HG03460 (cell line): ENCODE results near the gene UBXN7.
"Not testable (repeated sequence)": the region's sequence is repeated elsewhere in the genome, so short reads cannot be mapped to it uniquely, and the experiment has no call there.

Experiments used
- ATAC-seq: cut with Tn5 transposase; IDR thresholded peaks from one replicate; pipeline ENCODE4 v1.9.1; 2021; ENCODE audit not compliant: unreplicated experiment

Gene UBXN7

DNA sequence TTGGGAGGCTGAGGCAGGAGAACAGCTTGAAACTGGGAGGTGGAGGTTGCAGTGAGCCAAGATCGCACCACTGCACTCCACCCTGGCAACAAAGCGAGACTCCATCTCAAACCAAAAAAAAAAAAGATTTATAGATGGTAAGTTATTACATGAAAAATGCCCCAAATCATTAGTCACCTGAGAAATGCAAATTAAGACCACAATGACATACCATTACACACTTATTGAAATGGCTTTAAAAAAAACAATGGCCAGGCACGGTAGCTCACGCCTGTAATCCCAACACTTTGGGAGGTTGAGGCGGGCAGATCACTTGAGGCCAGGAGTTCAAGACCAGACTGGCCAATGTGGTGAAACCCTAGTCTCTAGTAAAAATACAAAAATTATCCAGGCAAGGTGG is 10.6 kb downstream of the UBXN7 start:
- ATAC-seq, result not testable (repeated sequence)

DNA sequence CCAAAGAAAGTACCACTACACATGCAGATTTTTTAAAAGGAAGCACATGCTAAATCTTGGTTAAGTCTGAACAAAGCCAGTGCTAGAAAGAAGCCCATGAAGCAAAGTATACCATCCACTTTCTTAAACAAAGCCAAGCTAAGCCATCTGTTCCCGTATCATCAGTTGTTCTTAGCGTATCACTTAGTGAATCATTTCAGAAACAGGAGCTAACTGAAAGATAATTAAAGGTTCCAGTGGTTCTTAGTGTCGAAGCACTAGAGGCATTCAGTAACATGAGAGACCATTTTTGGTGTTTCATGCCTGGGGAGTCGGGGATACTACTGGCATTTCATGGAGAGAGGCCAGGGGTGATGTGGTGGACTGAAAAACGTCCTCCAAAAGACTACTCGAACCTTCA is 12.8 kb downstream of the UBXN7 start:
- no peak for ATAC-seq

DNA sequence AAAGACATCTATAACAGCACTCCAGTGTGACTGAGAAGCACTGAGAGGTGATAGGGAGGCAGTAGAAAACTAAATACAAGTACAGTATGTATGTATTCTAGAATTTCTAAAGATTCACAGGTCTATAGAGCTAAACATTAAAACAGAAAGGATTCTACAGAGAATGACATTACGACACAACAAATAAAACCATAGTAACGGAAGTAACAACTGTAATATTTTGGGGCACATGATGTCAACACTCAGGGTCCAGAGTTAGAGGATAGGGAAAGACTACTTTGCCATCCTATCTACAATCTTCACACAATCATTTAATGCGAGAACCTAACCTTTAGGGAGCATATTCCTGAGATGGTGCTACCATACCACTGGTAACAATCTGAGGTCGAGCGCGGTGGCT is 13.6 kb downstream of the UBXN7 start:
- no peak for ATAC-seq

DNA sequence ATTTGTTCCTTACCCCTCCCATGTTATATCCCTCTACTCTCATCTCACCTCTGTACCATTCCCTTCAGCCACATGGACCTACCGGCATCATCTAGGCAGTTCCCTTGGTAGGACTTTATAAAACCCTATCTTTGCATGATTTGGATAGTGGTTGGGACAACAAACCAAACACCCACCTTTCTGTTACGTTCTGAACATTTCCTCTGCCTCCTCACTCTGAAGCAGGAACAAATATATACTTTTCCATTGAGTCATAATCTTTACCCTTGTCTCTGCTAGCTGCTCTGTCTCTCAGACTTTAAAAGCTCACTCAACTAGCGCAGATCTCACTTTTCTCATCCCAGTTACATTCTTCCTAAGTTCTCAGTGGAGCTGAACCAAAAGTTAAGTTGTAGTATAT is 17.8 kb downstream of the UBXN7 start:
- ATAC-seq, result no peak

DNA sequence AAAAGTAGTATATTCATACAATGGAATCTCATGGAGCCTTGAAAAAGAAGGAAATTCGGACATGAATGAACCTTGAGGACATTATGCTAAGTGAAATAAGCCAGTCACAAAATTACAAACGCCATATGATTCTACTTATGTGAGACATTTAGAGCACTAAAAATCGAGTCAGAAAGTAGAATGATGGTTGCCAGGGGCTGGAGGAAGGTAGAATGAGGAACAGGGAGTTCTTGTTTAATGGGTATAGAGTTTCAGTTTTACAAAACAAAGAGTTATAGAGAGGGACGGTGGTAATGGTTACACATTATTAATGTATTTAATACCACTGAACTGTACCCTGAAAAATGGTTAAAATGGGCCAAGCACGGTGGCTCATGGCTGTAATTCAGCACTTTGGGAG is 19.5 kb downstream of the UBXN7 start:
- peak; percentile 89 for ATAC-seq

DNA sequence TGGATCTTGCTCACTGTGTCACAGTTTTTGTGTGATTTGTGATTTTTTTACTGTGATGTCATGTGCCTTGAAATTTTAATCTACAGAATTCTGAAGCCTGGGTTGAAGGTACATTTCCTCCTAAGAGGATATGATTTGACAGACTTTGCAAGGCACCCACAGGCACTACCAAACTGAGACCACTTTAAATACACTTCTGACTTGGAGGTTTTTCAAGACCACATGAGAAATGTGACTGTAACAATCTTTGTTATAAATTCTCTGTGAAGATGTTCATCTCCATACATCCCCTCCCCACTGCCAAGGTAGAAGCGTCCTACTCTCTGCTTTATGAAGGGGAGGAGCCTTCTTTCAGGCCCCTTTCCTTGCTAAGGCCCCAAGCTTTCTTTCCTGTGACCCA is 22.8 kb downstream of the UBXN7 start:
- no peak for ATAC-seq

DNA sequence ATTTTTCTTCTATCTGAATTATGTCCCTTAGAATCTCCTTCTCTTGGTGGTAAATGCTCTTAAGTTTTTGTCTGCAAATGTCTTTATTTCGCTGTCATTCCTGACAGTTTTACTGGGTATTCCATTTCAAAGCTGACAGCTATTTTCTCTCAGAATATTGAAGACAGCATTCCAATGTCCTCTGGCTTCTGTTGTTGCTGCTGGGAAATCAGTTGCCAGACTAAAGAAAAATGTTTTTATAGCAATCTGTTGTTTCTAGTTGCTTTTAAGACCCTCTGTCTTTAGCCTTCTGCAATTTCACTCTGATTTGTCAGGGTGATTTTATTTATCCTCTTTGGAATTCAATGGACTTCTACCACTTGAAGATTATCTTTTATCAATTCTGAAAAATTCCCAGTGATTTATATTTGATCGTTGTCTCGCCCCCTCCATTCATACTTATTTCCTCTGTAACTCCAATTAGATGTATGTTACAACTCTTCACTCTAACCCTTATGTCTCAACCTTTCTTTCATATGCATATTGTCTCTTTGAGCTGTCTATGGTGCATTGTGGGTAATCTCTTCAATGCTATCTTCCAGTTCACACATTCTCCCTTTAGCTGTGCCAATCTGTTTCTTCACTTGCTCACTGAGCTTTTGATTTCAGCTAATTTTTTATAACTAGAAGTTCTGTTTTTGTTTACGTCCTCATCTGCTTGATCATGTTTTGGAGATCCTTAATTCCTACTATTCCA is 23.5 kb downstream of the UBXN7 start:
- ATAC-seq, result no peak

DNA sequence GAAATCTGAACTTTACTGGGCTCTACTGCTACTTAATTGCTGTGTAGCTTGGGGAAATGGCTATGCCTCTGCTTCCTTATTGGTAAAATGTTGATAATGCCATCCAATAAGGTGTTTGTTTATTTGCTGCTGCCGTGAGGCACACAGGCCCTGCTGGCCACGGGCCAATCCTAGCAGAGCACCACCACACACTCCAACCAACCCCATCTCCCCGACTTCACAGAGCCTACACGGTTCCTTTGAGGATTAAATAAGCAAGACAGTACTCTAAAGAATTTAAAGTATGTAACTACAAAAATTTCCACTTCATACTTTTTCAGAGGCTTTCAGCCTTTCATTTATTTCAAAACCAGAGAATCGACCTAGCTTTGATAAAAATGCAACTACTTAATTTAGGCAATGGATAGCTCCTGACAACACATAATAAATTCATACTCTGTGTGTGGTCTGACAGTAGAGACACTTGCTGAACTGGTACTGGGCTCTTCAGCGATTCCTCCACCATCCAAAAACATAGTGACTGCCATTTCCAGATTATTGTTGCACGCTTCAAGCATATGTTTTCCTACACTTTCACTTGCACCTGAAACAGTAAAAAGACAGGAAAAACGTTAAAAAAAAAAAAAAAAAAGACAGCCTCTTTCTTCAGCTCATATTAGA is 25.3 kb downstream of the UBXN7 start:
- no peak for ATAC-seq

DNA sequence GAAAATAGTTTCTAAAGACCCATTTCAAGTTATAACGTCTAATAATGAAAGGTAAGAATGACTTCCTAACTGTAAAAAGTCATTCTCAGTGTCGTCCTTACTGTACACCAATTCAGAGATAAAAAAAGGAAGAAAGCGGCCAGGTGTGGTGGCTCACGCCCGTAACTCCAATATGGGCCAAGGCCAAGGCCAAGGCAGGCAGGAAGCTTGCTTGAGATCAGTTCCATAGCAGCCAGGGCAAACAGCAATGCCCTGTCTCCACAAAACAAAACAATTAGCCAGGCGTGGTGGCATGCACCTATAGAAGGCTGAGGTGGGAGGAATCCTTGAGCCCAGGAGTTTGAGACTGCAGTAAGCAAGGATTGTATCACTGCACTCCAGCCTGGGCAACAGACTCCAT is 31.9 kb downstream of the UBXN7 start:
- ATAC-seq, result no peak

DNA sequence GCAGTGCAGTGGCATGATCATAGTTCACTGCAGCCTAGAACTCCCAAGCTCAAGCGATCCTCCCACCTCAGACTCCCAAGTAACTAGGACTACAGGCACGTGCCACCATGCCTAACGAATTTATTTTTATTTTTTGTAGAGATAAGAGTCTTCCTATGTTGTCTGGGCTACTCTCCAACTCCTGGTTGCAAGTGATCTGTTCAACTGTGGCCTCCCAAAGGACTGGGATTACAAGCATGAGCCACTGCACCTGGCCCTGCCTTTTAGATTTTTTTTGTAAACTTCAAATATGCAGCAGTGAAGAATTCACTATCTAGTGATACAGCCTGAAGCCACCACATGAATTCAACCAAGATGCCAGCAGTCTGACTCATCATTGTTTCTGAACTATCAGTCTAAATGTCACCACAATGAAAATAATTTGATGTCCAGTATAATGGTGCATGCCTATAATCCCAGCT is 32.7 kb downstream of the UBXN7 start:
- no peak for ATAC-seq

DNA sequence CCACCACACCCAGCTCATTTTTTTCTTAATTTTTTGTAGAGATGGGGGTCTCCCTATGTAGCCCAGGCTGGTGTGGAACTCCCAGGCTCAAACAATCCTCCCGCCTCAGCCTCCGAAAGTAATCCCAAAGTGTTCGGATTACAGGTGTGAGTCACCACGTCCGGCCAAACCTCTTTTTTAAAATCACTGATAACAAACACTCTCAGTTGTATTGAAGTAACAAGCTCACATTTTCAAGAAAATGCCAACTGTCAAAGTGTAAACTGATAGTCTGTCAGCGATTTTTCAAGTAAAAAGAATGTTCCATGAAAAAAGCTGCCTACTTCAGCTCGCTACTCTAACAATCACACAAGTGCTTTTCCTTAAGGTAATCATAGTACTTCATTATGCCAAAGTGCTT is 33.4 kb downstream of the UBXN7 start:
- ATAC-seq, result no peak

DNA sequence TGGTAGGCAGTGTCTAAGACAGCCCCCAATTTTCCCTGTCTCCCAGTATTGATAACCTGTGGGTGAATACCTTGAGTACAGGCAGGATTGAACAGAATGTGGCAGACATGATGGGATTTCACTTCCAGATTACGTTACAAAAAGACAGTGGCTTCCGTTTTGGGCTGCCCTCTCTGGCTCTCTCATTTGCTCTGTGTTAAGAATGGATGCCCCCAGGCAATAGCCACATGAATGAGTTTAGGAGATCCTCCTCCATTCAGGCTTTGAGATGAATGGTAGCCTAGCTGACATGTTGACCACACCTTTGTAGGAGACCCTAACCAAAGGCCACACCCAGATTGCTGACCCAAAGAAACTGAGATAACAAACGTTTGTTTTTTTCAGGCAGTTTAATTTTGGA is 34.3 kb downstream of the UBXN7 start:
- ATAC-seq, result no peak

DNA sequence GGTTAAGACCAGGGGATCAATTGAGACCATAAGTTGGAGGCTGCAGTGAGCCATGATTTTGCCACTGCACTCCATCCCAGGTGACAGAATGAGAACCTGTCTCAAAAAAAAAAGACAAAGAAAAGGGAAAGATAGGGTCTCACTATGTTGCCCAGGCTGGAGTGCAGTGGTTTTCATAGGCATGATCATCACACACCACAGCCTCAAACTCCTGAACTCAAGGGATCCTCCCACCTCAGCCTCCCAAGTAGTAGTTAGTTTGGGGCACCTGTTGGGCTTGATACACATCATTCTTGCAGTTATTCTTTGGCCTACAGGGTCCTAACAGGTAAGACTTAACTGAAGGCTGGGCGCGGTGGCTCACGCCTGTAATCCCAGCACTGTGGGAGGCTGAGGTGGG is 42.1 kb downstream of the UBXN7 start:
- no peak for ATAC-seq

DNA sequence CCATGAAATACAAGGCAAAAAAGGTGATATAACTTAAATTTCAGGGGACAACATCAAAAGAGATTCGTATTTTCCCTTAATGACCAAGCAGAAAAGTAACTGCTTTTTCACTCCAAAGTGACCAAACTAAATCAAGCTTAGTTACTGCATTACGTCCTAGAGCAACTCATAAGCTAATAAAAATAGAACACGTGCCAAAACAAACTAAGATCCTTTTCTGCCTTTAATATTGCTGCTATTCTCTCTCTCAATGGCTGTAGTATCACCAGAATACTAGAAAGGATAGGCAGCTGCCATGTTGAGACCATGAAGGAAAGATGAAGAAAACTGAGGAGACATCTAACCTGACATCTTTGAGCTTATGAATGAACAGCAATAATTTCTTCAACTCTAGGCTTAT is 43.3 kb downstream of the UBXN7 start:
- ATAC-seq, result no peak

DNA sequence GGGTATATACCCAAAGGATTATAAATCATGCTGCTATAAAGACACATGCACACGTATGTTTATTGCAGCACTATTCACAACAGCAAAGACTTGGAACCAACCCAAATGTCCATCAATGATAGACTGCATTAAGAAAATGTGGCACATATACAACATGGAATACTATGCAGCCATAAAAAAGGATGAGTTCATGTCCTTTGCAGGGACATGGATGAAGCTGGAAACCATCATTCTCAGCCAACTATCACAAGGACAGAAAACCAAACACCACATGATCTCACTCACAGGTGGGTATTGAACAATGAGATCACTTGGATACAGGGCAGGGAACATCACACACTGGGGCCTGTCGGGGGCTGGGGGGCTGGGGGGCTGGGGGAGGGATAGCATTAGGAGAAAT is 44.3 kb downstream of the UBXN7 start:
- ATAC-seq, result not testable (repeated sequence)

DNA sequence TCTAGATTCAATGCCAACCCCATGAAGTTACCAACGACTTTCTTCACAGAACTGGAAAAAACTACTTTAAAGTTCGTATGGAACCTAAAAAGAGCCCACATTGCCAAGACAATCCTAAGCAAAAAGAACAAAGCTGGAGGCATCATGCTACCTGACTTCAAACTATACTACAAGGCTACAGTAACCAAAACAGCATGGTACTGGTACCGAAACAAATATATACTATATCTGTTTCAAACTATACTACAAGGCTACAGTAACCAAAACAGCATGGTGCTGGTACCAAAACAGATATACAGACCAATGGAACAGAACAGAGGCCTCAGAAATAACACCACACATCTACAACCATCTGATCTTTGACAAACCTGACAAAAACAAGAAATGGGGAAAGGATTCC is 45.4 kb downstream of the UBXN7 start:
- ATAC-seq, result not testable (repeated sequence)

DNA sequence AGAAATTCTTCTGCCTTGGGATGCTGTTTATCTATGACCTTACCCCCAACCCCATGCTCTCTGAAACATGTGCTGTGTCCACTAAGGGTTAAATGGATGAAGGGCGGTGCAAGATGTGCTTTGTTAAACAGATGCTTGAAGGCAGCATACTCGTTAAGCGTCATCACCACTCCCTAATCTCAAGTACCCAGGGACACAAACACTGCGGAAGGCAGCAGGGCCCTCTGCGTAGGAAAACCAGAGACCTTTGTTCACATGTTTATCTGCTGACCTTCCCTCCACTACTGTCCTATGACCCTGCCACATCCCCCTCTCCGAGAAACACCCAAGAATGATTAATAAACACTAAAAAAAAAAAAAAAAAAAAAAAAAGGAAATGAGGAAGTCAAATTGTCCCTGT is 46.2 kb downstream of the UBXN7 start:
- not testable (repeated sequence) for ATAC-seq

DNA sequence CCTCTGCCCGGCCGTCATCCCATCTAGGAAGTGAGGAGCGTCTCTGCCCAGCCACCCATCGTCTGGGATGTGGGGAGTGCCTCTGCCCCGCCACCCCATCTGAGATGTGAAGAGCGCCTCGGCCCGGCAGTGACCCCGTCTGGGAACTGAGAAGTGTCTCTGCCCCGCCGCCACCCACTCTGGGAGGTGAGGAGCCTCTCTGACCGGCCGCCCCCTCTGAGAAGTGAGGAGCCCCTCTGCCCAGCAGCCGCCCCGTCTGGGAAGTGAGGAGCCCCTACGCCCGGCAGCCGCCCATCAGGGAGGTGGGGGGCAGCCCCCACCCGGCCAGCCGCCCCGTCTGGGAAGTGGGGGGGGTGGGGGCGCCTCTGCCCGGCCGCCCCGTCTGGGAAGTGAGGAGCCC is 46.8 kb downstream of the UBXN7 start:
- ATAC-seq, result not testable (repeated sequence)

DNA sequence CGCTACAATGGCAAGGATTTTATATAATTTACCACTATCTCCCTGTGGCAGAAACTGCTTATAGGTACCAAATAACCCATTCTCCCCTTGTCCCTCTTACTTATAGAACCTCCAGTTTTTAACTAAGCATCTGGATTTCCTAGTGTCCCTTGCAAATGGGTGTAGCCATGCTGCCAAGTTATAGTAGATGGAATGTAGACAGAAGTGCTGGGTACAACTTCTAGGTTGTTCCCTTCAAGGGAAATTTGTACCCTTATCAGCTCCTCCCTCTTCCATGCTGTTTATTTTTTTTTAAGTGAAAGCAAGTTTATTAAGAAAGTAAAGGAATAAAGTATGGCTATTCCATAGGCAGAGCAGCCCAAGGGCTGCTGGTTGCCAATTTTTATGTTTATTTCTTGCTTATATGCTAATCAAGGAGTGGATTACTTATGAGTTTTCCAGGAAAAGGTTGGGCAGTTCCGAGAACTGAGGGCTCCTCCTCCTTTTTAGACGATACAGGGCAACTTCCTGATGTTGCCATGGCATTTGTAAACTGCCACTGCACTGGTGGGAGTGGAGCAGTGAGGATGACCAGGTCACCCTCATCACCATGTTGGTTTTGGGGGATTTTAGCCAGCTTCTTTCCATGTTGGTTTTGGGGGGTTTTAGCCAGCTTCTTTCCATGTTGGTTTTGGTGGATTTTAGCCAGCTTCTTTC is 53.9 kb downstream of the UBXN7 start:
- no peak for ATAC-seq

DNA sequence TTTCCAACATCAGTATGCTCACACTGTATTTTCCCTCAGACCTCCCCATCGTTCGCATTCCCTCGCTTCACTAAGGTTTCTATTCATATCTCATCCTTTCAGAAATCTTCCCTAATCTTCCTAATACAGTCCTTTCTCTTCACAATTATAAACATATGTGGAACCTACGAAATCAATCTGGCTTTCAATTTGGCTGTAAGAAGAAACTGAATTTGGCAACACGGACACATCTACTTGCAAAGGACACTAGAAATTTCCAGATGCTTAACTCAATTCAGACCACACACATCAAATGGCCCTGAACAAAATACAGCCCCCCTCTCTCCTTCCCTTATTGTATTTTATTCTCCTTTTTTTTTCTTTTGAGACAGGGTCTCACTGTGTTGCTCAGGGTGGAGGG is 54.9 kb downstream of the UBXN7 start:
- ATAC-seq, result no peak

DNA sequence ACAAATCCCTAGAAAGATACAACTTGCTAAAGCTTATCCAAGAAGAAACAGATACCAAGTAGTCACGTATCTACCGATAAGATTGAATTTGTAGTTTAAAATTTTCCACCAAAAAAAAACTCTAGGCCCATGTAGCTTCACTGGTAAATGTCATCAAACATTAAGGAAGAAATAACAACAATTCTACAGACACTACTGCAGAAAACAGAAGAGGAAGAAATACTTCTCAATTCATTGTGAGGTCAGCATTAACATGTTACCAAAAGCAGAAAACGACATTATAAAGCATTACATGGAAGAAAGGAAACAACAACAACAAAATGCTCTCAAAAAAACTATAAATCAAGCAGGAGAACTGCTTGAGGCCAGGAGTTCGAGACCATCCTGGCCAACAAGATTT is 66.5 kb downstream of the UBXN7 start:
- ATAC-seq, result no peak

DNA sequence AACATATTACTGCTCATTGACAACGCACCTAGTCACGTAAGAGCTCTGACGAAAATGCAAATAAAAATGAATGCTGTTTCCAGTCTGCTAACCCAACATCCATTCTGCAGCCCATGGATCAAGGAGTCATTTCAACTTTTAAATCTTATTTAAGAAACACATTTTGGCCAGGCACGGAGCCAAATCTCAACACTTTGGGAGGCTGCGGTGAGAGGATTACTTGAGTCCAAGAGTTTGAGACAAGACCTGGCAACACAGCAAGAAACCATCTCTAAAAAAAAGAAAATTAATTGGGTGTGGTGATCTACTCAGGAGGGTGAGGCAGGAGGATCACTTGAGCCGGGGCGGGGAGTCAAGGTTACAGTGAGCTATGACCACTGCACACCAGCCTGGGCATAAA is 71.6 kb downstream of the UBXN7 start:
- ATAC-seq, result no peak
